Myocyte (in vitro differentiated cells): ENCODE data around the gene ZFYVE27. TPM values are rescaled to one million over a fixed set of nuclear protein-coding genes. Genes with fewer than 3 reads are reported as not detected.

Source experiments
- DNase-seq: peaks from one replicate; pipeline ENCODE4 v3.0.0-alpha.2; 2012; ENCODE audit warnings: low read depth
- total RNA-seq: library from RNA; depleted of rRNA; stranded (reverse); fragments of >200 nt; gene quantifications from 2 replicates; pipeline ENCODE4 v1.2.3, GENCODE V29; 2014

ZFYVE27 gene
- total RNA-seq, 1 donor from 2014 or later: 25.5 TPM

DNA sequence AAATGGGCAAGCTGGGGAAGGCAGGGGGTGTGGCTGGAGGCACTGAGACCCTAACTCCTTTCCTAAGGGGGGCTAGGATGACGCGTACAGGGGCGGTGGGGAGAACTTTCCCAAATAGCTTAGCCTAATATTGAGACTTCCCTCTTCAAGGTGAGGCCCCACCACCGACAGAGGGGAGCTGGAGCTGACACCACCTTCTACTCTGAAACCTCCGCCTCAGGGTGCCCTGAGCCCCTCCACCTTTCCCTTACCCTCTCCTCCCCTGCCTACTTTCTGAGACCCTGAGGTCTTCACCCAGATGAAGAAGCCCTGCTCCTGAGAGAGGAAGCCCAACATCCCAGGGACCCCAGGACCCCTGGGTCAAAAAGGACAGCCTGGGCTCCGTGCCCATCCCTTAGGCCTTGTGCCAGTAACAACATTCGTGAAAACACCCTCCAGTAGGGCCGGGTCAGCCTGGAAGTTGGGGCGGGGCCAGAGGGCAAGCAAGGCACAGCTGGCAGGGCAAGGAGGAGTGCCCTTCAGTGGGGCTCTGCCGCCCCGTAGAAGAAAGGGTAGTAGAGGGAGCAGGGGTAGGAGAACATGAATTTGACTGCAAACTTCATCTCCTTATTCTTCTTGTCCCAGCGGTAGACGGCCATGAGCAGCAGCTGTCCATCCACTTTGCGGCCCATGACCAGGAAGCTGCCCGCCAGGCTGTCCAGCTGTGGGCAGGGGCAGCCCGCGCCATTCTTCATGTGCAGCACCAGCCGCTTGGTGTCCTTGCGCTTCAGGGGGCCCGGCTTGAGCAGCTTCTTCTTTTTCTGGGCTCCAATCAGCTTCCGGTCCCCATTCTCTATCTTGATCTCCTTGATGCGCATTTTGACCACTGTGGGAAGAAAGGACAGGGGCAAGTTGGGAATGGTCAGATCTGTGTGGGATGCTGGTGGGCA lies 30.3 kb downstream of the ZFYVE27 start:
- DNase-seq: no peak

DNA sequence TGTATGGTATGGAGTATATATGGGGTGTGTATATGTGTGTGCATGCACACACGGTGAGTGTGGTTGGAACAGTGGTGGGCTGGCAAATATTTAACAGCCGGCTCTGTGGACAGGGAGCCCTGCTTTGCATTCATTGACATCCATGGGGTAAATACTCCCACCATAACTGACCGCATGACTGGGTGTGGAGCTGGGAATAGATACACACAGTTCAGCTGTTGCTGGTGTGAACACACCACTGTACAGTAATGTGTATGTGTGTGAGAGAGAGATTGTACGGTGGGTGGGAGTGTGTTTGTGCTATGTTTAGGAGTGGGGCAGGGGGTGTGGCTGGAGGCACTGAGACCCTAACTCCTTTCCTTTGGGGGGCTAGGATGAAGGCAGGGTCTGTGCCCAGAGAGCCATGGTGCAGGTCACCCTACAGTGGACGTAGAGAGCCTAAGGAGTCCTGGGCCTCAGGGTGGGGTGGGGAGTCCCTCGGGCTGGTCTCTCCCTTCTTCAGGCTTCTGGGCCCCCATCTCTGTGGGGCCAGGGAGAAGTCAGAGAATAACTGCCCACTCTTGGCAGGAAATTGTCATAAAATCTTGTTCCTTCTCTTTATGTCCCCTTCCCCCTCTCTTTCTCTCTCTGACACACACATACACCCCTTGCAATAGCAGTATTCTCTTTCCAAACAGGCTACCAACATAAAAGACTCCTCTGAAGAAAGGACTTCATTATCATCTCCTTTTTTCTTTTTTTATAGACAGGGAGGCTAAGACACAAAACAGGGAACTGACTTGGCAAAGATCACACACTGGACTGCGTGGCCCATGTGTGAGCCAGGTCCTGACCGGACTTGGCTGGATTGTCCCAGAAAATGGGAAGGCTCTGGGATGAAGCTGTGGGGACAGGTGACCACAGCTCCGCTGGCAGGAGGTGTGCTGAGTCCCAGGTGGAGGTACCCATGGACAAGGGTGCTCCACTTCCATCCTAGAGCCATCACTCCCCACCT lies 31.7 kb downstream of the ZFYVE27 start:
- DNase-seq: no peak

DNA sequence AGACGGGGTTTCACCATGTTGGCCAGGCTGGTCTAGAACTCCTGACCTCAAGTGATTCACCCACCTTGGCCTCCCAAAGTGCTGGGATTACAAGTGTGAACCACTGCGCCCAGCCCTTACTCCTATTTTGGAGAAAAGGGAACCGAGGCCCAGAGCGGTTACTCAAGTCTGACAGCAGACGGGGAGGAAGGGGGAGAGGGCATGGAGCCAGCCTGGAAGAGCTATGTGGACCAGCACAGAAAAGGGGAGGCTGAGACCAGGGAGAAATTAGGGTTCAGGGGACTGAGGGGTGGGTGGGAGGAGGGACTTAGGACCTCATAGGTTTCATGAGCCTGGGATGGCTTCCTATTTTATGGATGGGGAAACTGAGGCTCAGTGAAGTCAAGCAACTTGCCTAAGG lies 33.3 kb downstream of the ZFYVE27 start:
- DNase-seq: no peak

DNA sequence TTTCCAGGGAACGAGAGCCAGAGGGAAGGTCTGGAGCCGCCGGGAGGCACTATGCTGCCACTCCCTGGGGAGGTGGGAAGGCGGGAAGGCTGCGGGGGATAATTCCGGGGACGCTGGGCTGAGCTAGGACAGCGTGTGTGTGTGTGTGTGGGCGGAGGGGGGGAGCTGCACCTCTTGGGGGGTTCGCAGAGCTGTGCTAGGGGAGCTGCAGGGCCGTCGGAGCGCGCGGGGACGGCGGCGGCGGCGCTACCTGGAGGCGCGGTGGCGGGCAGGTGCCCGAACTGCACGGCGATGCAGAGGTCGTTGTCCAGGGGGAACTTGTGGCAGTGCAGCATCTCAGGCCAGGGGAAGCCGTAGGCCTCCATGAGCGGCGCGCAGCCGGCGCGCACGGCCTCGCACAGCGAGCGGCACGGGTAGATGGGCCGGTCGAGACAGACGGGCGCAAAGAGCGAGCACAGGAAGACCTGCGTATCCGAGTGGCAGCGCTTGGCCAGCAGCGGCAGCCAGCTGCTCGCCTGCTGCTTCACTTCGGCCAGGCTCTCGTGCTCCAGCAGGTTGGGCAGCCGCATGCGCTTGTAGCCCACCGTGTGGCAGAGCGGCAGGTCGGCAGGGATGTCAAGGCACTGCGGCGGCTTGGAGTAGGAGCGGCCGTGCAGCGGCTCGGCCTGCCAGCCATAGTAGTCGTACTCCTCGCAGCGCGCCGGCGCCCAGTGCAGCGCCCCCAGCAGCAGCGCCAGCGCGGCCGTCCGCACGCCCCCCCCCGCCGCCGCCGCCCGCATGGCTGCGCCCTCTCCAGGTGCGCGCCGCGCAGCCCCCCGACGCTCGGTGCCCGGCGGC lies 34.3 kb downstream of the ZFYVE27 start:
- no peak for DNase-seq

DNA sequence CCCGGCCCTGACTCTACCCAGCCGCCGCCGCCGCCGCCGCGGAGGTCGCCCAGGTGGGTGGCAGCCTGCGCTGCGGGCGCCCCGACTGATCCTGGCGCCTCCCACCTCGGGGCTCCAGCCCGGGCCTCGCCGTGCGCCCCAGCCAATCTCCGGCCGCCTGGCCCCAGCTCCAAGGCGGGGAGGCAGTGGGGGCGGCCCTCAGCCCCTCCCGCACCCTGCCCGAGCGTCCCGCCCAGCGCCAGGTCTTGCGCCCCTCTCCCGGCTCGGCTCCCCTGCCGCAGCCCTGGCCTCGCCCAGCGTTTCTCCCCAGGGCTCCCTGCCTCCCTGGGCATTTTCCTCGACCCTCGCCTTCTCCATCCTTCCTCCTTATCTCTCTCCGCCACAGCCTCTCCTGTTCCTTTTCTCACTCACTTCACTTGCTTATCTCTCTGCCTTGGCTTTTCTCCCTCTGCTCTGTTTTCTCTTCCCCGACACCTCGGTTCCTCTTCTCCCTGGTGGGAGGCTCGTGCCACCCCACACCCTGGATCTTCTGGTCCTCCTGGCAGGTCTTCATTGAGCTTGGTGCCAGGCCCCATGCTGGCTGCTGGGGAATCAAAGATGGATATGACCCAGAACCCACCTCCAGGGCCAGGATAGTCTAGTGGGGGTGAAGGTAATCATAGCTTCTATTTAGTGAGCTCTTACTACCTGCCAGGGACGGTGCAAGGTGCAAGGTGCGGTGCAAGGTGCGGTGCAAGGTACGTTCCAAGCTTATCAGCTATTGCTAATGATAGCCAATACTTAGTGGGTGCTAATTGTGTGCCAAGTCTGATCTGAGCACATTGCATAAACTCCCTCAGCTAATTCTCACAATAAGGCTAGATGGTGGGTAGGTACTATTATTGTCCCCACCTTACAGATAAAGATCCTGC lies 35.2 kb downstream of the ZFYVE27 start, which contains the start of gene SFRP5:
Gene SFRP5, minus strand, starts transcription at position 87 of the 911 bp plus-strand sequence. CDS start 166 bp downstream, outside the sequence.
- DNase-seq: no peak

DNA sequence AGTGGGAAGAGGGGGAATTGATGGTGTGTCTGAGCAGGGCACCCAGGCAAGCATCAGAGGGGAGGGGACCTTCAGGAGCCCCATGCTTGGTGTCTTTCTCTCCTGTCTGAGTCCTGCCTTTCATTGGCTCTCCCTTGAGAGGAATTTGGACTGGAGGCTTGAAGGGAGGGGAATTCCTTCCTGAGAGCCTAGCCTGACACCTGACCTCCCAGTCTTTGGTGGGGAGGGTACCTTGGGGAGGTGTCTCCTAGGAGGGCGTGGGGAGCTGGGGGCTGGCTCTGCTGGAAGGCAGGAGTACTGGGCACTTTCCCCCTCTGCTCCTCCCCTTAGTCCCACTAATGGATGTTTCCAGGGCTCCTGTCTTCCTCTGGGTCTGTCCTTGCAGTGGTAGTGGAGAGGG lies 36.2 kb downstream of the ZFYVE27 start:
- DNase-seq: no peak

DNA sequence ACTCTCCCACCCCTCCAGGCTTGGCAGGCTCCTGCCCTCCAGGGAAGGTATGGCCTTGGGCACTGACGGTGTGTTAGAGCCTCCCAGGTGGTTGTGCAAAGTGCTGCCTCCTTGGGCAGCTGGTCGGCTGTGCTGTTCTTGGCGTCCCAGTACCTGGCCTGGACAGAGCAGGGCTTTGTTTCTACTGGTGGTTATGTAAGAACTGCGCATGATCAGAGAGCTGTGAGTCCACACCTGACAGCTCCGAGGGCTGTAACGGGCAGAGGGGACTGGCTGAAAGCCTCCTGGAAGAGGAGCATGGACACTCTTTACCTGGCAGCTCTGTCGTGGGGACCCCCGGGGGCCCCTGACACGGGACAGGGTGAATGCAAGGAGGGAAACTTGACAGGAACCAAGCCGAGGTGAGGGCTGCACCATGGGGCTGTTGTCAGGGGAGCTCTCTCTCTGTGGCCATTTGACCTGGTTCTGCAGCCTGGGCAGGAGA lies 37.9 kb downstream of the ZFYVE27 start:
- no peak for DNase-seq

DNA sequence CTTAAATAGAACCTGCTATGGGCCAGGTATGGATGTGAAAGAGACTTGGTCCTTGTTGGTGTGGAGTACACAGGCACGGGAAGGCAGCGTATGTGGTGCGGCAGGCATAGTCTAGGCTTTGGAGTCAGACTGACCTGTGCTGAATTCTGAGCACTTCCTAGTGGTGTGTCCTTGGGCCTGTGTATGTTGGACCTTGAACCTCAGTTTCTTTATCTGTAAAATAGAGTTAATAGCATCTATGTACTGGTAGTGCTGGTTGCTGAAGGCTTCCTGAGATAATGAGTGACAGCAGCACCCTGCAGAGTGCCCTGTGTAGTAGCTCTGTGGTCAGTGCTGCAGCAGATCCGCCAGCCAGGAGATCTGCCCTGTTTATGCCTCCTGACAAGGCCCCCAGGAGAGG lies 40.2 kb downstream of the ZFYVE27 start:
- DNase-seq: no peak

DNA sequence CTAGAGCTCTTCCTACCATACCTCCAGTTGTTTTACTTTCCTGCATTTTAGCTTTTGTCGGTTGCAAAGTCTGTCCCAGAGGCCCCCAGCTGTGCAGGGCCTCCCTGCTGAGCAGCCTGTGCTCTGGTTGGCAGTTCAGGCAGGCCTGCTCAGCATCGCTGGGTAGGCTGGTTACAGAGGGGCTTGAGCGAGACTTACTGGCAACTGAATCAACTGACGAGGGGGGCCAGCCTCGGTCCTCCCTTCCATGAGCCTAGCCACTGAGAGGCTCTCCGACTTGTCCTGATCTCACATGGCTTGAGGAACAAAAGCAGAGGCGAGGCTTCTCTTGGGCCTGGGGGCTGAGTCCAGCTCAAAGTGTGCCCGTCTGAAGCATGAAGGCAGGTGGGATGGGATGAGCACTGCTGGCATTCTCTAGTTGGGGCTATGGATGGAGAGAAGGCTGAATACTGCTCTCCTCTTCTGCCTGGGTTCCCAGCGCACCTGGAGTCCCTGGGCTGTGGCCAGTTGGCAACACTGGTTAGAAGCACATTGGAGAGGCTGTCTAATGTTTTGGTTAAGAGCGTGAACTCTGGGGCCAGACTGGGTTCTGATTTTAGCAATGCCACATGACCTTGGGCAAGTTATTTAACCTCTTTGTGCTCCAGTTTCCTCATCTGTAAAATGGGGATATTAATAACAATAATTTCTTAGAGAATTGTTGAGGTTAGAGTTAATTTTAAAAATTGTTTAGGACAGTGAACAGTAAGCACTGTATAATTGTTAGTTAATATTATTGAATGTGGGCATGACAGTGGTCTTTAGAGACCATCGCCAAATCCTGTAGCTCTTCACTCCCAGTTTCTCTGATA lies 41.7 kb downstream of the ZFYVE27 start:
- DNase-seq: no peak

DNA sequence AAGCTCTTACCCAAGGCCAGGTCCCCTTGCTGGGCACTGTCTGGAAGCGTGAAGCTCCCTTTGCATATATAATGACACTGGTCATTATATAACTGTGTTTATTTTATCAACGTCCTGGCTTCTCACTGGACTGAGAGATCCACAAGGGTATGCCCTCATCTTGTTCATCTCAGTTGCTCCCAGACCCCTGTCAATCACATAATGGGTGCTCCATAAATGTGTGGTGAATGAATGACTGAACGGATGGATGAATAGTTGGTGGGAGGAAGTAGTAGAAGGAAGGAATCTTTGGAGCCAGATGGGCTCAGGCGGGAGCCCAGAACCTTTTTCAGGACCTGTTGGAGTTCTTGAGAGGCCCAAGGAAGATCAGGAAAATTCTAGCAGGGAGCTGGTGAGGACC lies 42.6 kb downstream of the ZFYVE27 start:
- no peak for DNase-seq

DNA sequence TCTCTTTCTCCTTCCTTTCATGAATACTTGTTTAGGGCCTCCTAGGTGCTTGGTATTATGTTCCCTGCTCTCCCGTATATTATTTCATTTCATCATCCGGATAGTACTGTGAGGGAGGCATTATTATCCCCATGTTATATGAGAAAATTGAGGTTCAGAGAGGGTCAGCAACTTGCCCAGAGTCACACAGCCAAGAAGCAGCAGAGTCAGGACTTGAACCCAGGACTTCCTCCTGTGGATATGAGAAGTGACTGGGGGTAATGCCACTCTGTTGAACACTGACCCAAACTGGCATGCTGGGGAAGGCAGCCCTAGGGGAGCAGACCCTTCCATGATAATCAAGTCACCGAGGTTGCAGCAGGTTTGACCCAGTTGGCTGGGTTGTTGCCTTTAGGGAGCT lies 43.0 kb downstream of the ZFYVE27 start:
- DNase-seq: no peak

DNA sequence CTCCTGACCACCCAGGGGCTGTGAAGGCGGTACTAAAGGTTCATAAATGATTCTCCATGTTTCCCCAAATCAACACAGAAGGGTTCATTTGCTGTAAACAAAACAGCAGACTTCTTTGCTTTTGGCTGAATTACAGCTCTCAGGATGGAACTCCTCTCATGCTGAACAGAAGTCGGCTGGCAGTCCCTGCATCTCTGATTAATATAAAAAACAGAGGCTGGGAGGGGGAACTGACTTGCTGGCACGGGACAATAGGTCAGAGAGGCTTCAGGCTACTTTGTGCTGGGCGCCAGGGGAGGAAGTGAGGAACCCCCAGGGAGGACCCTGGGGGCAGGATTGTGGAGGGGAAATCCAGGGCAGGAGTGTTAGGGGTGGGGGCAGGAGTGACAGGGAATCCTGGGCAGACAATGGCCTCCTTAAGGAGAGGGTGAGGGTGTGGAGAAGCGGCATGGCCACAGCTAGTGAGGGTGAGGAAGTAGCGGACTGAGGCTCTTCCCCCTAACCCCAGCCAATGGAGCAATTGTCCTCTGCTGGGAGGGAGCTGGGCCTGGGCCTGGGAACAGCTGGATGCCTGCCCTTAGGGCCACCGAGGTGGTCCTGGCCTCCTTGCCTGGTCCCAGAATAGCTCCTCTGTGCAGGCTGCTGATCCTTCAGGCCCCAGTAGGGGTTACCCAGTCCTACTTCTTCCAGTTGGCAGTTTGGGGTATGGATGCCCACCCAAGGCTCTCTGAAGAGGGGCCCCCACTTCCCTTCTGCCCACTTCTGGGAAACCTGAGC lies 44.1 kb downstream of the ZFYVE27 start:
- DNase-seq: no peak

DNA sequence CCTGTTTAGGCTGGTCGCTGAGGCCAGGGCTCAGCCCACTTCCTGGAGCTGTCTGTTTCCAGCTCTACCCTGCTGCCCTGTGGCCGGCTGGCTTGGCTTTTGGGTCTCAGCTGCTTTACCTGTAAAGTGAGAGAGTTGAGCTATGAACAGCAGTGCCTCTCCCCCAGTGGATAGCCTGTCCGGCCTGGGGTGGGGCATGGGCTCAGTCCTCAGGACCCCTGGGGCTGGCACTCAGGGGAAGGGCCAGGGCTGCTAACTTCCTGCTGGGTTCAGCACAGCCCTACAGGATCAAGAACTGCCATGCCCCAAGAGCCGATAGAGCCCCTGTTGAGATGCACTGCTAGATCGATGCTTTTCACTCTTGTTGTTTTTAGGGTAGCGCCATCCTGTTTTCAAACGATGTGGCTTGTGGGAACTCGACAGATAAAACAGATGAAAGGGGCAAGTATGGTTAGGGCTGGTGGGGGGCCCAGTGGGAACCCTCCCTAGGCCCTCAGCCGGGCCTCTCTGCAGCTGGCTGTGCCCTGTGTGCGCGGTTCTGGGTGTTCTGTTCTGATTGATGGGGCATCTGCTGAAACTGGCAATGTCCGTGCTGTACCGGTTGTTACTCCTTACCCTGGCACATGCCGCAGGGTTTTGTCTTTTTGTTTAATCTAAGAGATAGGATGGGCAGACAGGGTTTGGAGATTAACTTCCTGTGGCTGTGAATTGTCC lies 44.8 kb downstream of the ZFYVE27 start:
- no peak for DNase-seq

DNA sequence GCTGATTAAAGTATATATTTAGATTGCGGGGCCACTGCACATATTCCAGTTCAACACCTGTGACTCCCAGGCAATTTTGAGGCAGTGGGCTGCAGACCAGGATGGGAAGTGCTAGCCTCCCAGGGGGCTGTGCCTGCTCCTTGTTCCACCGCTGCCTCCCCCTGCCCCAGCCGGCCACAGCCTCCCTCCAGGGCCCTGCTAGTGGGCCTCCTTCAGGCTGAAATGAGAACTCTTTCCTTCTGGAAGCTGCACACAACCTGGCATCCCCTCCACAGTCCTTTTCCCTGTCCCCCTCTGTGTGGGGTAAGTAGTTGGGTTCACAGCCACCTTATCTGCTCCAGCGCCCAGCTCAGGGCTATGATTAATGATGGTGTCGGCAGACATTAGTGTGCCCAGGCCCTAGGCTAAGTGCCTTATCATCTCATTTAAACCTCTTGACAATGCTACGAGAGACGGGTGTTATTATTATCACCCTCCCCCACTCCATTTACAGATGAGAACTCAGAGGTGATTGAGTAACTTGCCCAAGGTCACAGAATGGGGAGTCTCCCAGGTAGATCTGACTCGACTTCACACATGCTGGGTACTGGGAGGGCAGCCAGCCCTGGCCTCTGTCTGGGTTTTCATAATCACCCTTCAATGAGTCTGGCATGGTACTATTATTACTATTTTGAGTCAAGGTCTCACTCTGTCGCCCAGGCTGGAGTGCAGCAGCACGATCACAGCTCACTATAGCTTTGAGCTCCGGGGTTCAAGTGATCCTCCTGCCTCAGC lies 45.7 kb downstream of the ZFYVE27 start:
- DNase-seq: no peak

DNA sequence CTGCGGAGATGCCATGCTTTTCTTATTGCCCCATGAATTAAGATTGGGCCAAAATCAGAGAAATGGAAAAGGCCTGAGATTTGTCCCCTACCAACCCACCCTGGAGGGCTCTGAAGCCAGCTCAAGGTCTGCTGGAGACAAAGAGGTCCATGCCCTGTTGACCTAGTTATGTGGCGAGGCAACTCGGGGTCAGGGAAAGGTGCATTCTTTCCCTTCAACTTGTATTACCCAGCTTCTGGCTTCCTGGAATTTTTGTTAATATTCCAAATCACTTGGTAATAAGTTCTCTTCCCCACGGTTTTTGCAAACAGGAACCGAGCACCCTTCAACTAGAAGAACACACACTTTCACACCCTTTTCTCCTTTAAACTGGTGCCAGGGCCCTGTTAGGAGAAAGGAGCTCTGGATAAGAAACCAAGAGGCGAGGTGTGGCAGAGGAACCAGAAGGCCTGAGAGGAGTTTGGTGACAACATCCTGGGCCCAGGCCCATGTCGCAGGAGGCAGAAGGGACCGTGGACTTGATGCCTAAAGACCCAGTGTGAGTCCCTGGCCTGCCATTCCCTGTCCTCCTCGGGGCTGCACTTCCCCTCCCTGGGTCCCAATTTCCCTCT lies 47.4 kb downstream of the ZFYVE27 start:
- DNase-seq: no peak

DNA sequence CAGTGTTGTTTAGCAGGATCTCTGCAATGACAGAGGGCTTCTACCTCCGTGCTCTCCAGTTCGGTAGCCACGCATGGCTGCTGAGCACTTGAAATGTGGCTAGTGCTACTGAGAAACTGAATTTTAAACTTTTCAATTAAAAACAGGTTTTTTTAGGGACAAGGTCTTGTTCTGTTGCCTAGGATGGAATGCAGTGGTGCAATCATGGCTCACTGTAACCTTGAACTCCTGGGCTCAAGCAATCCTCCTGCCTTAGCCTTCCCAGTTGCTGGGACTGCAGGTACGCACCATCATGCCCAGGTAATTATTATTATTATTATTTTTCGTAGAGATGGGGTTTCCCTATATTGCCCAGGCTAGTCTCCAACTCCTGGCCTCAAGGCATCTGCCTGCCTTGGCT lies 48.3 kb downstream of the ZFYVE27 start:
- no peak for DNase-seq
